GM23338 (cell line): Measurements from ENCODE around the gene IRF2BP1.

ENCODE experiments used
- EZH2 ChIP-seq: fragments of 200-600 bp; sonication (generic); IDR thresholded peaks from one replicate; pipeline ENCODE4 v1.8.0; 2017; ENCODE audit warnings: antibody characterized with exemption, mild to moderate bottlenecking, low read depth; ENCODE audit not compliant: unreplicated experiment
- EZH2phosphoT487 ChIP-seq: fragments of 200-600 bp; sonication (generic); IDR thresholded peaks from one replicate; pipeline ENCODE4 v1.8.1; 2018; ENCODE audit warnings: antibody characterized with exemption; ENCODE audit not compliant: unreplicated experiment
- POLR2AphosphoS5 ChIP-seq: IDR thresholded peaks from 2 replicates; pipeline ENCODE4 v1.6.1; 2016; ENCODE audit warnings: antibody characterized with exemption, low read depth
- STAT1 ChIP-seq: IDR thresholded peaks from one replicate; pipeline ENCODE4 v1.6.1; 2016; ENCODE audit warnings: antibody characterized with exemption; ENCODE audit not compliant: unreplicated experiment
- TF ChIP-seq, protein P1 (sequence below), 2 experiments: fragments of 200-600 bp in 1 of 2; sonication (generic) in 1 of 2; conservative IDR thresholded peaks; 2 replicates each; pipeline versions ENCODE4 v1.5.1 to v1.6.1; 2016 to 2017; ENCODE audit warnings: antibody characterized with exemption in 2 of 2, low read depth in 2 of 2, mild to moderate bottlenecking in 2 of 2, moderate library complexity in 1 of 2
- TF ChIP-seq, protein P2 (sequence below): IDR thresholded peaks from one replicate; pipeline ENCODE4 v1.6.1; 2018; ENCODE audit warnings: antibody characterized with exemption; ENCODE audit not compliant: unreplicated experiment

DNA sequence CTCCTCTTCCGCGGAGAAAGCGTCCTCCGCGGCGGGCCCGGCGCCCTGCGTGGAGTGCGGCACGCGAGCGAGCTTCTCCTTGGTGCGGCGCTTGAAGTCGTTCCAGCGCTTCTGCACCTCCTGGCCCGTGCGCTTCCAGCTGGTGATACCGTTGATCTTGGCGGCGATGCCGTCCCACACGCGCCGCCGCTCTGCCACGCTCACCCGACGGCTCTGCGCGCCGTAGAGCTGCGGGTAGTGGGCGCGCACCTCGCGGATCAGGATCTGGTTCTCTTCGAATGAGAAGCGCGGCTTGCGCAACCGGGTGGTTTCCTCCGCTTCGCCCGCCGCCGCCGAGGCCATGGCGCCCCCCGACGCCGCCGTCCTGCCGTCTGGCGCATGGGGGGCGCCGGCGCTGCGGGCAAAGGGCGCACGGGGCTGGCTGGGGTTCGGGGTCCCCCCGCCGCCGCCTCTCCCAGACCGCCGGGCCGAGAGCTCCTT lies 15.5 kb upstream of the IRF2BP1 start:
- no peak for TF ChIP-seq EZH2
- TF ChIP-seq POLR2AphosphoS5, result no peak
- TF ChIP-seq, protein P1, sequence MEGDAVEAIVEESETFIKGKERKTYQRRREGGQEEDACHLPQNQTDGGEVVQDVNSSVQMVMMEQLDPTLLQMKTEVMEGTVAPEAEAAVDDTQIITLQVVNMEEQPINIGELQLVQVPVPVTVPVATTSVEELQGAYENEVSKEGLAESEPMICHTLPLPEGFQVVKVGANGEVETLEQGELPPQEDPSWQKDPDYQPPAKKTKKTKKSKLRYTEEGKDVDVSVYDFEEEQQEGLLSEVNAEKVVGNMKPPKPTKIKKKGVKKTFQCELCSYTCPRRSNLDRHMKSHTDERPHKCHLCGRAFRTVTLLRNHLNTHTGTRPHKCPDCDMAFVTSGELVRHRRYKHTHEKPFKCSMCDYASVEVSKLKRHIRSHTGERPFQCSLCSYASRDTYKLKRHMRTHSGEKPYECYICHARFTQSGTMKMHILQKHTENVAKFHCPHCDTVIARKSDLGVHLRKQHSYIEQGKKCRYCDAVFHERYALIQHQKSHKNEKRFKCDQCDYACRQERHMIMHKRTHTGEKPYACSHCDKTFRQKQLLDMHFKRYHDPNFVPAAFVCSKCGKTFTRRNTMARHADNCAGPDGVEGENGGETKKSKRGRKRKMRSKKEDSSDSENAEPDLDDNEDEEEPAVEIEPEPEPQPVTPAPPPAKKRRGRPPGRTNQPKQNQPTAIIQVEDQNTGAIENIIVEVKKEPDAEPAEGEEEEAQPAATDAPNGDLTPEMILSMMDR (conservative IDR thresholded peaks at IDR 0.05; ENCODE audit: low read depth in 2 of 2), result no peak
- no peak for TF ChIP-seq EZH2phosphoT487
- no peak for TF ChIP-seq STAT1
- TF ChIP-seq, protein P2, sequence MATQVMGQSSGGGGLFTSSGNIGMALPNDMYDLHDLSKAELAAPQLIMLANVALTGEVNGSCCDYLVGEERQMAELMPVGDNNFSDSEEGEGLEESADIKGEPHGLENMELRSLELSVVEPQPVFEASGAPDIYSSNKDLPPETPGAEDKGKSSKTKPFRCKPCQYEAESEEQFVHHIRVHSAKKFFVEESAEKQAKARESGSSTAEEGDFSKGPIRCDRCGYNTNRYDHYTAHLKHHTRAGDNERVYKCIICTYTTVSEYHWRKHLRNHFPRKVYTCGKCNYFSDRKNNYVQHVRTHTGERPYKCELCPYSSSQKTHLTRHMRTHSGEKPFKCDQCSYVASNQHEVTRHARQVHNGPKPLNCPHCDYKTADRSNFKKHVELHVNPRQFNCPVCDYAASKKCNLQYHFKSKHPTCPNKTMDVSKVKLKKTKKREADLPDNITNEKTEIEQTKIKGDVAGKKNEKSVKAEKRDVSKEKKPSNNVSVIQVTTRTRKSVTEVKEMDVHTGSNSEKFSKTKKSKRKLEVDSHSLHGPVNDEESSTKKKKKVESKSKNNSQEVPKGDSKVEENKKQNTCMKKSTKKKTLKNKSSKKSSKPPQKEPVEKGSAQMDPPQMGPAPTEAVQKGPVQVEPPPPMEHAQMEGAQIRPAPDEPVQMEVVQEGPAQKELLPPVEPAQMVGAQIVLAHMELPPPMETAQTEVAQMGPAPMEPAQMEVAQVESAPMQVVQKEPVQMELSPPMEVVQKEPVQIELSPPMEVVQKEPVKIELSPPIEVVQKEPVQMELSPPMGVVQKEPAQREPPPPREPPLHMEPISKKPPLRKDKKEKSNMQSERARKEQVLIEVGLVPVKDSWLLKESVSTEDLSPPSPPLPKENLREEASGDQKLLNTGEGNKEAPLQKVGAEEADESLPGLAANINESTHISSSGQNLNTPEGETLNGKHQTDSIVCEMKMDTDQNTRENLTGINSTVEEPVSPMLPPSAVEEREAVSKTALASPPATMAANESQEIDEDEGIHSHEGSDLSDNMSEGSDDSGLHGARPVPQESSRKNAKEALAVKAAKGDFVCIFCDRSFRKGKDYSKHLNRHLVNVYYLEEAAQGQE, result no peak
